Measurements from ENCODE around the gene PXT1.

DNA sequence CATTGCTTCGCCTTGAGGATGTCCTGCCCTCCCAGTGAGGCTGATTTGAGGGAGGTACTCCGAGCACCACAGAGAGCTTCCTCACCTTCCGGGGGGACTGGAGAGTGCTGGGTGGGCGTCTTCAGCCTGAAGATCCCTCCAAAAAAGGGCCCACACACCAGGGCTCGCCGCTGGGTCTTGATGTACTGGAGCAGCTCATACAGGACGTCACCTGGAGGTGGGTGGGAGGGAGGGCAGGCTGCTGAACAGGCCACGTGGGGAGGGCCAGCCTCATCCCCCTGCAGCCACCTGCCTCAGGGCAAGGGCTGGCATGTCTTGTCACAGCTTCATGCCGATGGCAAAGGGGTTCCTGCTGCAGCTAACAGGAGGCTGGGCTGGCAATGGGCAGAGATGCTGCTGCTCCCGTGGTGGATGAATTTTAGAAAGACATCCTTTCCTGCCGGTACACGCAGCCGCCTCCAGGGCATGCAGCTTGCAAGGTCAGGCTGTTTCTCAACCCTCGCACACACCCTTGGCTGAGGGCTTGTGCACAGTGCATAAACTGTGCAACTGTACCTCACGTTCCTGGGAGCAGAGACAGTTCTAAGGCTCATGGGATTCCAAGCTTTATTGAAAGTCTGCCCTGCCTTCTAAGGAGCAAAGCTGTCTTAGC is 69.2 kb downstream of the PXT1 start:
- TF ChIP-seq, protein P1, sequence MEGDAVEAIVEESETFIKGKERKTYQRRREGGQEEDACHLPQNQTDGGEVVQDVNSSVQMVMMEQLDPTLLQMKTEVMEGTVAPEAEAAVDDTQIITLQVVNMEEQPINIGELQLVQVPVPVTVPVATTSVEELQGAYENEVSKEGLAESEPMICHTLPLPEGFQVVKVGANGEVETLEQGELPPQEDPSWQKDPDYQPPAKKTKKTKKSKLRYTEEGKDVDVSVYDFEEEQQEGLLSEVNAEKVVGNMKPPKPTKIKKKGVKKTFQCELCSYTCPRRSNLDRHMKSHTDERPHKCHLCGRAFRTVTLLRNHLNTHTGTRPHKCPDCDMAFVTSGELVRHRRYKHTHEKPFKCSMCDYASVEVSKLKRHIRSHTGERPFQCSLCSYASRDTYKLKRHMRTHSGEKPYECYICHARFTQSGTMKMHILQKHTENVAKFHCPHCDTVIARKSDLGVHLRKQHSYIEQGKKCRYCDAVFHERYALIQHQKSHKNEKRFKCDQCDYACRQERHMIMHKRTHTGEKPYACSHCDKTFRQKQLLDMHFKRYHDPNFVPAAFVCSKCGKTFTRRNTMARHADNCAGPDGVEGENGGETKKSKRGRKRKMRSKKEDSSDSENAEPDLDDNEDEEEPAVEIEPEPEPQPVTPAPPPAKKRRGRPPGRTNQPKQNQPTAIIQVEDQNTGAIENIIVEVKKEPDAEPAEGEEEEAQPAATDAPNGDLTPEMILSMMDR (conservative IDR thresholded peaks at IDR 0.05 in 1 of 2, IDR thresholded peaks at IDR 0.05 in 1 of 2; ENCODE audit: low read depth in 1 of 2, low read length in 2 of 2) = no peak
- no peak for TF ChIP-seq EZH2 (IDR thresholded peaks at IDR 0.05; ENCODE audit: low read length, missing control alignments)

All from fibroblast of lung (primary cell).